GM23338 (cell line): ENCODE data around the gene CDC42BPB.

Experiments
- JUNB ChIP-seq: IDR thresholded peaks from one replicate; pipeline ENCODE4 v1.6.1; 2016; ENCODE audit warnings: antibody characterized with exemption; ENCODE audit not compliant: unreplicated experiment
- TF ChIP-seq, protein P1 (sequence below), 2 experiments: fragments of 200-600 bp in 1 of 2; sonication (generic) in 1 of 2; conservative IDR thresholded peaks; 2 replicates each; pipeline versions ENCODE4 v1.5.1 to v1.6.1; 2016 to 2017; ENCODE audit warnings: antibody characterized with exemption in 2 of 2, low read depth in 2 of 2, mild to moderate bottlenecking in 2 of 2, moderate library complexity in 1 of 2

DNA sequence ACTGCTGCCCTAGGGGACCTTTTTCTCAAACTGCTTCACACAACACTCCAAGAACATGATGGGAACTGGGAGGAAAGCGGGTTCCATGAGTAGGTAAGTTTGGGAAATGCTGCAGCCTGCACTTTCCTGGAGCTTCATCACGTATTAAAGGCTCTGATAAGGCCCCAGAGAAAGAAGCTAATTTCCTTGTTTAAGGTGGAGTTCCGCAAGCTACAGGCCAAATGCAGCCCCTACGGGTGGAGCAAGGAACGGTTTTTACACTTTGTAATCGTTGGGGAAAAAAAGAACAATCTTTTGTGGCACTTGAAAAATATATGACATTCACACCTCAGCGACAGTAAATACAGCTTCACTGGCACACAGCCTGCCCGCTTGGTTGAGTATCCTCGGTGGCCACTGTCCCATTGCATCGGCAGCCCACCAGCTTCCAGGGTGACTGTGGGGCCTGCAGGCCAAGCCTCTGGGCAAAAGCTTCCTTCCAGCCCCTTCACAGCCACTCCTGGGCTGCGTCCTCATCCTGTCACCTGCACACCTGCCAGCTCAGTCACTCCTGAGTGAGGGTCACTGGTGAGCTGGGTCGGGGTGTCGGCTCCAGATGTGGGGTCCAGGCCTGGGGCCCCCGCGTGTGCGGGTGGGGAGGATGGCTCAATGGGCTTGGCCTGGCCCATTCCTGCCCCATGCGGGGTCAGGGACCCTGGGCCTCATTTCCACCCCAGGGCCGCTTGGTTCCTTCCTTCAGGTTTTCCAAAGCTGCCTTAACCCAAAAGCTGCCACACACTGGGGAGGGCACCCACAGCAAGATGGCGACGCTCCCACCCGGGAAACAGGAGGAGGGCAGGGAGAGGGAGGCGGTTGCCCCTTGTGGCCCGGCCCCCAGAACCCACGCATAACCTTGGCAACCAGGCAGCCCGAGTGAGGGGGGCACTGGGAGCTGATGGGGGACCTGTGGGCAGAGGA is 132.4 kb downstream of the CDC42BPB start:
- TF ChIP-seq, protein P1, sequence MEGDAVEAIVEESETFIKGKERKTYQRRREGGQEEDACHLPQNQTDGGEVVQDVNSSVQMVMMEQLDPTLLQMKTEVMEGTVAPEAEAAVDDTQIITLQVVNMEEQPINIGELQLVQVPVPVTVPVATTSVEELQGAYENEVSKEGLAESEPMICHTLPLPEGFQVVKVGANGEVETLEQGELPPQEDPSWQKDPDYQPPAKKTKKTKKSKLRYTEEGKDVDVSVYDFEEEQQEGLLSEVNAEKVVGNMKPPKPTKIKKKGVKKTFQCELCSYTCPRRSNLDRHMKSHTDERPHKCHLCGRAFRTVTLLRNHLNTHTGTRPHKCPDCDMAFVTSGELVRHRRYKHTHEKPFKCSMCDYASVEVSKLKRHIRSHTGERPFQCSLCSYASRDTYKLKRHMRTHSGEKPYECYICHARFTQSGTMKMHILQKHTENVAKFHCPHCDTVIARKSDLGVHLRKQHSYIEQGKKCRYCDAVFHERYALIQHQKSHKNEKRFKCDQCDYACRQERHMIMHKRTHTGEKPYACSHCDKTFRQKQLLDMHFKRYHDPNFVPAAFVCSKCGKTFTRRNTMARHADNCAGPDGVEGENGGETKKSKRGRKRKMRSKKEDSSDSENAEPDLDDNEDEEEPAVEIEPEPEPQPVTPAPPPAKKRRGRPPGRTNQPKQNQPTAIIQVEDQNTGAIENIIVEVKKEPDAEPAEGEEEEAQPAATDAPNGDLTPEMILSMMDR (conservative IDR thresholded peaks at IDR 0.05; ENCODE audit: low read depth in 2 of 2) = peak; percentile 17 to 31; a peak in 3 of 4 replicates
- TF ChIP-seq JUNB = no peak
